GM19238 (cell line): ENCODE data around the gene MTERF4.

Experiments
- DNase-seq: peaks from one replicate; pipeline ENCODE4 v3.0.0; 2011; ENCODE audit warnings: low spot score; ENCODE audit not compliant: insufficient read length

MTERF4 gene

GRCh38 chr2:241088791-241089732 is 13.0 kb downstream of the MTERF4 start:
- no peak for DNase-seq

- DNase-seq = no peak
These were observed 13.7 kb downstream of the MTERF4 start for GRCh38 chr2:241088376-241088775.

- DNase-seq = no peak
These were observed 14.4 kb downstream of the MTERF4 start for GRCh38 chr2:241087420-241088268.

GRCh38 chr2:241084856-241085444 is 17.1 kb downstream of the MTERF4 start:
- no peak for DNase-seq

GRCh38 chr2:241083091-241083415 is 19.0 kb downstream of the MTERF4 start:
- no peak for DNase-seq

- DNase-seq = no peak
These were observed 19.6 kb downstream of the MTERF4 start for GRCh38 chr2:241082341-241083090.

- DNase-seq = no peak
These were observed 20.3 kb downstream of the MTERF4 start for GRCh38 chr2:241081643-241082340.

GRCh38 chr2:241081190-241081642 is 20.9 kb downstream of the MTERF4 start:
- no peak for DNase-seq

GRCh38 chr2:241080405-241081189 is 21.5 kb downstream of the MTERF4 start:
- no peak for DNase-seq

- no peak for DNase-seq
These were observed 27.1 kb downstream of the MTERF4 start for GRCh38 chr2:241074901-241075540.

- DNase-seq = no peak
These were observed 27.8 kb downstream of the MTERF4 start for GRCh38 chr2:241074065-241074818.

- DNase-seq = no peak
These were observed 28.7 kb downstream of the MTERF4 start for GRCh38 chr2:241073166-241074064.

GRCh38 chr2:241072553-241073165 is 29.4 kb downstream of the MTERF4 start:
- no peak for DNase-seq

GRCh38 chr2:241072151-241072550 is 29.9 kb downstream of the MTERF4 start:
- DNase-seq = no peak

GRCh38 chr2:241071677-241072111 is 30.4 kb downstream of the MTERF4 start:
- DNase-seq = no peak

GRCh38 chr2:241070811-241071676 is 31.0 kb downstream of the MTERF4 start:
- DNase-seq = no peak
